Breast epithelium (tissue), 4 donors: ENCODE results near the gene ARTN. TPM values are rescaled to one million over a fixed set of nuclear protein-coding genes. Genes with fewer than 3 reads are reported as not detected.

ENCODE experiments used
- DNase-seq, 2 donors: peaks; one replicate each; pipeline ENCODE4 v3.0.0-alpha.2; 2019; ENCODE audit warnings: low spot score in 2 of 2
- H3K27ac ChIP-seq, 2 donors: fragments of 200-600 bp; sonication (generic) in 1 of 2; one replicate each; pipeline ENCODE4 v1.5.1; 2016 to 2019; ENCODE audit warnings: mild to moderate bottlenecking in 1 of 2
- H3K27me3 ChIP-seq, 2 donors: fragments of 200-600 bp; sonication (generic) in 1 of 2; one replicate each; pipeline versions ENCODE4 v1.5.1 to v1.6.0; 2017 to 2019; ENCODE audit warnings: control low read depth in 1 of 2, mild to moderate bottlenecking in 1 of 2
- H3K36me3 ChIP-seq: fragments of 200-600 bp; one replicate; pipeline ENCODE4 v1.5.1; 2019
- H3K4me1 ChIP-seq, 2 donors: fragments of 200-600 bp; sonication (generic); one replicate each; pipeline ENCODE4 v1.5.1; 2016 to 2019; ENCODE audit warnings: control low read depth in 1 of 2
- H3K4me3 ChIP-seq, 3 donors: fragments of 200-600 bp; sonication (generic); 1 replicate in 2 of 3; 2 replicates in 1 of 3; pipeline ENCODE4 v1.5.1; 2016 to 2019; ENCODE audit warnings: mild to moderate bottlenecking in 3 of 3, moderate library complexity in 2 of 3
- H3K9me3 ChIP-seq, 2 donors: fragments of 200-600 bp; sonication (generic) in 1 of 2; one replicate each; pipeline ENCODE4 v1.5.1; 2016 to 2019; ENCODE audit warnings: control low read depth in 1 of 2
- POLR2A ChIP-seq: fragments of 450-650 bp; IDR thresholded peaks from one replicate; pipeline ENCODE4 v1.6.1; 2016; ENCODE audit warnings: antibody characterized with exemption, mild to moderate bottlenecking, moderate library complexity
- POLR2AphosphoS5 ChIP-seq, 3 donors: sonication (generic); formaldehyde crosslinking; IDR thresholded peaks; one replicate each; pipeline ENCODE4 v1.6.1; 2017; ENCODE audit warnings: antibody characterized with exemption in 3 of 3
- intact Hi-C: fragments of 100-400 bp; cut with DNase I; formaldehyde crosslinking; loops from one replicate; pipeline ENCODE4 v1.15.1; 2023; ENCODE audit warnings: low total_unique reads
- total RNA-seq, 3 donors: library from RNA; depleted of rRNA; stranded (reverse); fragments of >200 nt; gene quantifications; one replicate each; pipeline ENCODE4 v1.1.0, GENCODE V29; 2016
- TF ChIP-seq, protein P1 (sequence below), 3 donors: fragments of 450-650 bp; IDR thresholded peaks; one replicate each; pipeline ENCODE4 v1.5.1; 2016 to 2017; ENCODE audit warnings: antibody characterized with exemption in 3 of 3, mild to moderate bottlenecking in 3 of 3, moderate library complexity in 3 of 3

ARTN gene
- total RNA-seq, 3 donors from 2014 or later = 1.8 to 2.3 TPM; not detected in 1

GRCh38 chr1:43981135-43981491 is 47.5 kb downstream of the ARTN start:
- Histone ChIP-seq H3K27ac (peak overlapping the region in 1 of 2 donors; percentile 61), H3K9me3 (no peaks in the 10 kb centered on the region), H3K4me3 (peak overlapping the region in 1 of 3 donors; percentile 85), H3K36me3 (no peaks in the 10 kb centered on the region), H3K27me3 (no peaks in the 10 kb centered on the region), H3K4me1 (peaks cover 0 to 12% of the 10 kb centered on the region in 2 donors)
- no peak for DNase-seq
- TF ChIP-seq POLR2AphosphoS5 (IDR thresholded peaks at IDR 0.05) (no peak), POLR2A (no peak)
- TF ChIP-seq, protein P1, sequence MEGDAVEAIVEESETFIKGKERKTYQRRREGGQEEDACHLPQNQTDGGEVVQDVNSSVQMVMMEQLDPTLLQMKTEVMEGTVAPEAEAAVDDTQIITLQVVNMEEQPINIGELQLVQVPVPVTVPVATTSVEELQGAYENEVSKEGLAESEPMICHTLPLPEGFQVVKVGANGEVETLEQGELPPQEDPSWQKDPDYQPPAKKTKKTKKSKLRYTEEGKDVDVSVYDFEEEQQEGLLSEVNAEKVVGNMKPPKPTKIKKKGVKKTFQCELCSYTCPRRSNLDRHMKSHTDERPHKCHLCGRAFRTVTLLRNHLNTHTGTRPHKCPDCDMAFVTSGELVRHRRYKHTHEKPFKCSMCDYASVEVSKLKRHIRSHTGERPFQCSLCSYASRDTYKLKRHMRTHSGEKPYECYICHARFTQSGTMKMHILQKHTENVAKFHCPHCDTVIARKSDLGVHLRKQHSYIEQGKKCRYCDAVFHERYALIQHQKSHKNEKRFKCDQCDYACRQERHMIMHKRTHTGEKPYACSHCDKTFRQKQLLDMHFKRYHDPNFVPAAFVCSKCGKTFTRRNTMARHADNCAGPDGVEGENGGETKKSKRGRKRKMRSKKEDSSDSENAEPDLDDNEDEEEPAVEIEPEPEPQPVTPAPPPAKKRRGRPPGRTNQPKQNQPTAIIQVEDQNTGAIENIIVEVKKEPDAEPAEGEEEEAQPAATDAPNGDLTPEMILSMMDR (IDR thresholded peaks at IDR 0.05) = no peak
- intact Hi-C loops = no loop called here

DNA sequence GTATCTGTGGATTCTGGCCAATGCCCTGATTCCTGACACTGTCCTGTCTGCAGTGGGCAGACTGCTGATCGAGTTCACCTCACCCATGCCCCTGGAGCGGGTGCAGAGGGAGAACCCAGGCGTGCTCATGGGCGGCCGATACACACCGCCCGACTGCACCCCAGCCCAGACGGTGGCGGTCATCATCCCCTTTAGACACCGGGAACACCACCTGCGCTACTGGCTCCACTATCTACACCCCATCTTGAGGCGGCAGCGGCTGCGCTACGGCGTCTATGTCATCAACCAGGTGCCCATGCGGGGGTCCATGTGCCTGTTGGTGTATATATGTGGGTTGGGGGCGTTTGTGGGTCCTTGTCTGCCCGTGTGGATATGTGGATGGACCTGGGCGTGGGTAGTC is 48.0 kb downstream of the ARTN start:
- intact Hi-C loops = no loop called here
- Histone ChIP-seq H3K36me3 (no peaks in the 10 kb centered on the region), H3K4me1 (peaks cover 0 to 9% of the 10 kb centered on the region in 2 donors), H3K27me3 (no peaks in the 10 kb centered on the region), H3K4me3 (no peak overlapping the region), H3K9me3 (no peaks in the 10 kb centered on the region), H3K27ac (no peak overlapping the region)
- DNase-seq = no peak
- TF ChIP-seq, protein P1 (IDR thresholded peaks at IDR 0.05) = no peak
- TF ChIP-seq POLR2A (no peak), POLR2AphosphoS5 (IDR thresholded peaks at IDR 0.05) (no peak)

- intact Hi-C loops = no loop called here
- H3K27ac ChIP-seq = peak overlapping the region in 1 of 2 donors; percentile 5
- no peak overlapping the region for H3K4me3 ChIP-seq
- H3K4me1 ChIP-seq = peaks cover 0 to 9% of the 10 kb centered on the region in 2 donors
- H3K27me3 ChIP-seq = no peaks in the 10 kb centered on the region
- no peak for TF ChIP-seq POLR2AphosphoS5 (IDR thresholded peaks at IDR 0.05)
- no peak for TF ChIP-seq POLR2A
- TF ChIP-seq, protein P1 (IDR thresholded peaks at IDR 0.05) = no peak
- H3K36me3 ChIP-seq = no peaks in the 10 kb centered on the region
- H3K9me3 ChIP-seq = no peaks in the 10 kb centered on the region
- no peak for DNase-seq
Measured at GRCh38 chr1:43982241-43982640, 48.6 kb downstream of the ARTN start.

GRCh38 chr1:43982808-43983207 is 49.2 kb downstream of the ARTN start:
- TF ChIP-seq POLR2A (no peak), POLR2AphosphoS5 (IDR thresholded peaks at IDR 0.05) (no peak)
- TF ChIP-seq, protein P1 (IDR thresholded peaks at IDR 0.05) = no peak
- Histone ChIP-seq H3K9me3 (no peaks in the 10 kb centered on the region), H3K4me1 (peaks cover 0 to 9% of the 10 kb centered on the region in 2 donors), H3K4me3 (no peak overlapping the region), H3K36me3 (no peaks in the 10 kb centered on the region), H3K27ac (peak overlapping the region in 1 of 2 donors; percentile 5), H3K27me3 (no peaks in the 10 kb centered on the region)
- DNase-seq = no peak
- intact Hi-C loops = no loop called here

GRCh38 chr1:43983253-43983899 is 49.8 kb downstream of the ARTN start:
- intact Hi-C loops = no loop called here
- H3K36me3 ChIP-seq = no peaks in the 10 kb centered on the region
- H3K27ac ChIP-seq = no peak overlapping the region
- H3K27me3 ChIP-seq = no peaks in the 10 kb centered on the region
- TF ChIP-seq, protein P1 (IDR thresholded peaks at IDR 0.05) = no peak
- no peak for TF ChIP-seq POLR2AphosphoS5 (IDR thresholded peaks at IDR 0.05)
- TF ChIP-seq POLR2A = no peak
- no peak for DNase-seq
- no peaks in the 10 kb centered on the region for H3K9me3 ChIP-seq
- no peak overlapping the region for H3K4me3 ChIP-seq
- H3K4me1 ChIP-seq = peaks cover 0 to 4% of the 10 kb centered on the region in 2 donors
